HG03432 (cell line): ENCODE measurements around the gene PTPN2.
"Not testable (repeated sequence)": the region's sequence is repeated elsewhere in the genome, so short reads cannot be mapped to it uniquely, and the experiment has no call there.

Experiments used
- ATAC-seq: cut with Tn5 transposase; IDR thresholded peaks from one replicate; pipeline ENCODE4 v1.9.1; 2021; ENCODE audit warnings: mild to moderate bottlenecking, moderate library complexity; ENCODE audit not compliant: unreplicated experiment

The PTPN2 gene

GRCh38 chr18:12776821-12777471, 107.1 kb downstream of the PTPN2 start:
- no peak for ATAC-seq

- not testable (repeated sequence) for ATAC-seq
Observed at GRCh38 chr18:12776415-12776814, 107.6 kb downstream of the PTPN2 start.

- no peak for ATAC-seq
Observed at GRCh38 chr18:12774982-12775381, 109.1 kb downstream of the PTPN2 start.

GRCh38 chr18:12773369-12773768, 110.7 kb downstream of the PTPN2 start:
- ATAC-seq, result no peak

- no peak for ATAC-seq
Observed at GRCh38 chr18:12772111-12772510, 111.9 kb downstream of the PTPN2 start.

- no peak for ATAC-seq
Observed at GRCh38 chr18:12770469-12771219, 113.4 kb downstream of the PTPN2 start.

- ATAC-seq, result no peak
Observed at GRCh38 chr18:12769644-12770440, 114.2 kb downstream of the PTPN2 start.

GRCh38 chr18:12769136-12769535, 114.9 kb downstream of the PTPN2 start:
- ATAC-seq, result no peak

- no peak for ATAC-seq
Observed at GRCh38 chr18:12768625-12769024, 115.4 kb downstream of the PTPN2 start.

- no peak for ATAC-seq
Observed at GRCh38 chr18:12767580-12768155, 116.4 kb downstream of the PTPN2 start.

- no peak for ATAC-seq
Observed at GRCh38 chr18:12766986-12767433, 117.0 kb downstream of the PTPN2 start.

GRCh38 chr18:12765586-12765985, 118.5 kb downstream of the PTPN2 start:
- no peak for ATAC-seq

GRCh38 chr18:12765126-12765525, 118.9 kb downstream of the PTPN2 start:
- no peak for ATAC-seq

- ATAC-seq, result not testable (repeated sequence)
Observed at GRCh38 chr18:12758566-12758965, 125.5 kb downstream of the PTPN2 start.

GRCh38 chr18:12756619-12757239, 127.3 kb downstream of the PTPN2 start:
- ATAC-seq, result not testable (repeated sequence)

- not testable (repeated sequence) for ATAC-seq
Observed at GRCh38 chr18:12755606-12756005, 128.4 kb downstream of the PTPN2 start.

- ATAC-seq, result no peak
Observed at GRCh38 chr18:12754511-12754910, 129.5 kb downstream of the PTPN2 start.

- no peak for ATAC-seq
Observed at GRCh38 chr18:12751891-12752290, 132.1 kb downstream of the PTPN2 start.

- ATAC-seq, result no peak
Observed at GRCh38 chr18:12751503-12751884, 132.5 kb downstream of the PTPN2 start.

GRCh38 chr18:12750715-12751502, 133.1 kb downstream of the PTPN2 start:
- ATAC-seq, result no peak
